ENCODE results near the gene MCF2L.

DNA sequence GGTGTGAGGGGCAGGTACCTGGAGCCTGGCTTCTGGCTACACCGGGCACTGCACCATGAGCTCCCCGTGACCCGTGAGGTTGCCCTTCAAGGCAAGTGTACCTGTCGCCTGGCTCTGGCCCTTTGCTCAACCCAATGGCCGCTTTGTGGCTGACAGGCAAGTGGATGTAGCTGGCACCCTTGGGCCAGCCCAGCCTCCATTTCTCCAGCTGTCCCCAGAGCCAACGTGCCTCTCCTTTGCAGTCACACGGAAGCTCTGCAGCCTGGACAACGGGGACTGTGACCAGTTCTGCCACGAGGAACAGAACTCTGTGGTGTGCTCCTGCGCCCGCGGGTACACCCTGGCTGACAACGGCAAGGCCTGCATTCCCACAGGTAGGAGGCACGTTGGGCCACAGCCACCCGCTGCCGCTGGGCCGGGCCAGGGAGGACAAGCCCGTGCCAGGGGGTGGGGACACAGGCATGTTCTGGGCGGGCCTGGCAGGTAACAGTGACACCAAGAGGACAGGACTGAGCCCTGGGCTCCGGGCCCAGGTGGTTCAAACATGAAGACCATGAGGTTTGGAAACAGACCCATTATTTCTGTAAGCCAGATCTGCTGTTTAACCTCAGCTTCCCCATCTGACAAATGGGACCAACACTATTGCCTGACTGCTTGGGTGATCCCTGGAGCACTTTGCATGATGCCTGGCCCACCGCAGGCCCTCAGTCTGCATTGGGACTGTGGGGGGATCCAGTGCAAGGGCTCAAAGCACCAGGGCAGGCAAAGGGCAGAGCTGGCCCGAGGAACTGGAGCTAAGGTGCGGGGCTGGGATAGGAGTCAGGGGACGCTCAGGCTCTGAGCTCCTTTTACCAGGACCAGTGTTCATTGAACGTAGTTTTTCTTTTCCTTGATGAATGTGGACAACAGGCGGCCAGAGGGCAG, 171.9 kb downstream of the MCF2L start:
- no peak for TF ChIP-seq EZH2phosphoT487 (IDR thresholded peaks at IDR 0.05; ENCODE audit: borderline replicate concordance, low read length)
- TF ChIP-seq, protein P1, sequence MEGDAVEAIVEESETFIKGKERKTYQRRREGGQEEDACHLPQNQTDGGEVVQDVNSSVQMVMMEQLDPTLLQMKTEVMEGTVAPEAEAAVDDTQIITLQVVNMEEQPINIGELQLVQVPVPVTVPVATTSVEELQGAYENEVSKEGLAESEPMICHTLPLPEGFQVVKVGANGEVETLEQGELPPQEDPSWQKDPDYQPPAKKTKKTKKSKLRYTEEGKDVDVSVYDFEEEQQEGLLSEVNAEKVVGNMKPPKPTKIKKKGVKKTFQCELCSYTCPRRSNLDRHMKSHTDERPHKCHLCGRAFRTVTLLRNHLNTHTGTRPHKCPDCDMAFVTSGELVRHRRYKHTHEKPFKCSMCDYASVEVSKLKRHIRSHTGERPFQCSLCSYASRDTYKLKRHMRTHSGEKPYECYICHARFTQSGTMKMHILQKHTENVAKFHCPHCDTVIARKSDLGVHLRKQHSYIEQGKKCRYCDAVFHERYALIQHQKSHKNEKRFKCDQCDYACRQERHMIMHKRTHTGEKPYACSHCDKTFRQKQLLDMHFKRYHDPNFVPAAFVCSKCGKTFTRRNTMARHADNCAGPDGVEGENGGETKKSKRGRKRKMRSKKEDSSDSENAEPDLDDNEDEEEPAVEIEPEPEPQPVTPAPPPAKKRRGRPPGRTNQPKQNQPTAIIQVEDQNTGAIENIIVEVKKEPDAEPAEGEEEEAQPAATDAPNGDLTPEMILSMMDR (conservative IDR thresholded peaks at IDR 0.05; ENCODE audit: low read depth, low read length): no peak
- TF ChIP-seq EZH2 (IDR thresholded peaks at IDR 0.05; ENCODE audit: low read length, unreplicated experiment): no peak
